NCI-H2107 (cell line): ENCODE measurements around the gene PCLO.
"Not testable (repeated sequence)": the region's sequence is repeated elsewhere in the genome, so short reads cannot be mapped to it uniquely, and the experiment has no call there.

Experiments used
- DNase-seq: peaks from one replicate; lab custom pipeline; 2025; lab: John Stamatoyannopoulos, UW

Gene PCLO

GRCh38 chr7:82964150-82964882 is 198.4 kb downstream of the PCLO start:
- DNase-seq, result peak; percentile 50

GRCh38 chr7:82961240-82961639 is 201.4 kb downstream of the PCLO start:
- no peak for DNase-seq

- no peak for DNase-seq
Observed at GRCh38 chr7:82959528-82959927, 203.2 kb downstream of the PCLO start.

GRCh38 chr7:82957521-82957920 is 205.2 kb downstream of the PCLO start:
- DNase-seq, result no peak

GRCh38 chr7:82953324-82954027 is 209.2 kb downstream of the PCLO start:
- no peak for DNase-seq

- no peak for DNase-seq
Observed at GRCh38 chr7:82950436-82950835, 212.2 kb downstream of the PCLO start.

- DNase-seq, result no peak
Observed at GRCh38 chr7:82945480-82945879, 217.2 kb downstream of the PCLO start.

GRCh38 chr7:82945056-82945455 is 217.6 kb downstream of the PCLO start:
- no peak for DNase-seq

- DNase-seq, result no peak
Observed at GRCh38 chr7:82932516-82932915, 230.2 kb downstream of the PCLO start.

GRCh38 chr7:82926477-82926876 is 236.2 kb downstream of the PCLO start:
- no peak for DNase-seq

GRCh38 chr7:82925331-82925730 is 237.4 kb downstream of the PCLO start:
- DNase-seq, result no peak

GRCh38 chr7:82906502-82906901 is 256.2 kb downstream of the PCLO start:
- DNase-seq, result no peak

GRCh38 chr7:82904871-82905270 is 257.8 kb downstream of the PCLO start:
- DNase-seq, result no peak

- DNase-seq, result not testable (repeated sequence)
Observed at GRCh38 chr7:82901098-82901497, 261.6 kb downstream of the PCLO start.

GRCh38 chr7:82897500-82897899 is 265.2 kb downstream of the PCLO start:
- DNase-seq, result no peak

GRCh38 chr7:82894341-82894740 is 268.3 kb downstream of the PCLO start:
- not testable (repeated sequence) for DNase-seq

- no peak for DNase-seq
Observed at GRCh38 chr7:82886324-82886723, 276.4 kb downstream of the PCLO start.

- no peak for DNase-seq
Observed at GRCh38 chr7:82865856-82866255, 296.8 kb downstream of the PCLO start.

- no peak for DNase-seq
Observed at GRCh38 chr7:82859106-82859850, 303.4 kb downstream of the PCLO start.

- no peak for DNase-seq
Observed at GRCh38 chr7:82851121-82851520, 311.6 kb downstream of the PCLO start.

GRCh38 chr7:82841828-82842227 is 320.9 kb downstream of the PCLO start:
- DNase-seq, result no peak

GRCh38 chr7:82840061-82840460 is 322.6 kb downstream of the PCLO start:
- no peak for DNase-seq

GRCh38 chr7:82839555-82839954 is 323.1 kb downstream of the PCLO start:
- no peak for DNase-seq
